ENCODE data around the gene GOPC. TPM values are rescaled to one million over a fixed set of nuclear protein-coding genes. Genes with fewer than 3 reads are reported as not detected.

GOPC gene
- total RNA-seq, 4 donors from 2014 or later = 20.7 to 29.1 (median 23.9) TPM

DNA sequence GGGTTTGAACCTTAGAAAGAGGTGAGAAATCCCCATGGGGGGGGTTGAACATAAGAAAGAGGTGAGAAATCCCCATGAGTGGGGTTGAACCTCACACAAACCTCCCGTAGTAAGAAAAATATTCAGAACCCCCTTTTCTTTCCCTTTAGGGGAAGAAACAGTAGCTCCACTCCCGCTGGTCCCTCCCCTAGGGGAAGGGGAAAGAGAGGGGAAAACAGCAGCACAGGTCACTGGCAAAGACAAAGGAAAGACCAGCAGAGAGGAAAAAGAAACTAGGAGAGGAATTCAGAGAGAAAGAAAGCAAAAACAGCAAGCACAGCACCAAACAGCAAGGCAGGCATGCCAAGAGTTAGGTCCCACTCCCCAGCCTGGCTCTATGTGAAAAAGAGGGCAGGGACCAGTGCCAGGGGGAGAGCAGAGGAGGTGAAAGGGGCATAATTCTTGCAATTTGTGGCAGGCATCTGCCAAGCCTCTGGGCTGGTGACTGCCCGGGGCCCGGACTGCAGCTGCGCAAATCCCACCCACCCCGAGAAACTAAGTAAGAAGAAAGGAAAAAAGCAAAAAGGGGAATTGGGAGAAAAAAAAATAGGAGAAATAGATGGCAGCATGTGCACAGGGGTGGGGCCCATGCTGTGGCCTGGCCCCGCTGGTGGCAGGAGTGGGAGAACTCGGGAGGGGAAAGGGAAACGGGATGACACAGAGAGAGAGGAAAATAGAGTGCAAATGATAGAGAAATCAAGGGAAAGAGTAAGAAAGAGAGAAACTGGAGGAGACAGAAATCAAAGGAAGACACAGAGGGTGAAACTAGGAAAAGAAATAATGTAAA lies 15.1 kb upstream of the GOPC start:
- TF ChIP-seq, protein P1, sequence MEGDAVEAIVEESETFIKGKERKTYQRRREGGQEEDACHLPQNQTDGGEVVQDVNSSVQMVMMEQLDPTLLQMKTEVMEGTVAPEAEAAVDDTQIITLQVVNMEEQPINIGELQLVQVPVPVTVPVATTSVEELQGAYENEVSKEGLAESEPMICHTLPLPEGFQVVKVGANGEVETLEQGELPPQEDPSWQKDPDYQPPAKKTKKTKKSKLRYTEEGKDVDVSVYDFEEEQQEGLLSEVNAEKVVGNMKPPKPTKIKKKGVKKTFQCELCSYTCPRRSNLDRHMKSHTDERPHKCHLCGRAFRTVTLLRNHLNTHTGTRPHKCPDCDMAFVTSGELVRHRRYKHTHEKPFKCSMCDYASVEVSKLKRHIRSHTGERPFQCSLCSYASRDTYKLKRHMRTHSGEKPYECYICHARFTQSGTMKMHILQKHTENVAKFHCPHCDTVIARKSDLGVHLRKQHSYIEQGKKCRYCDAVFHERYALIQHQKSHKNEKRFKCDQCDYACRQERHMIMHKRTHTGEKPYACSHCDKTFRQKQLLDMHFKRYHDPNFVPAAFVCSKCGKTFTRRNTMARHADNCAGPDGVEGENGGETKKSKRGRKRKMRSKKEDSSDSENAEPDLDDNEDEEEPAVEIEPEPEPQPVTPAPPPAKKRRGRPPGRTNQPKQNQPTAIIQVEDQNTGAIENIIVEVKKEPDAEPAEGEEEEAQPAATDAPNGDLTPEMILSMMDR (IDR thresholded peaks at IDR 0.05; ENCODE audit: low read depth) = no peak

DNA sequence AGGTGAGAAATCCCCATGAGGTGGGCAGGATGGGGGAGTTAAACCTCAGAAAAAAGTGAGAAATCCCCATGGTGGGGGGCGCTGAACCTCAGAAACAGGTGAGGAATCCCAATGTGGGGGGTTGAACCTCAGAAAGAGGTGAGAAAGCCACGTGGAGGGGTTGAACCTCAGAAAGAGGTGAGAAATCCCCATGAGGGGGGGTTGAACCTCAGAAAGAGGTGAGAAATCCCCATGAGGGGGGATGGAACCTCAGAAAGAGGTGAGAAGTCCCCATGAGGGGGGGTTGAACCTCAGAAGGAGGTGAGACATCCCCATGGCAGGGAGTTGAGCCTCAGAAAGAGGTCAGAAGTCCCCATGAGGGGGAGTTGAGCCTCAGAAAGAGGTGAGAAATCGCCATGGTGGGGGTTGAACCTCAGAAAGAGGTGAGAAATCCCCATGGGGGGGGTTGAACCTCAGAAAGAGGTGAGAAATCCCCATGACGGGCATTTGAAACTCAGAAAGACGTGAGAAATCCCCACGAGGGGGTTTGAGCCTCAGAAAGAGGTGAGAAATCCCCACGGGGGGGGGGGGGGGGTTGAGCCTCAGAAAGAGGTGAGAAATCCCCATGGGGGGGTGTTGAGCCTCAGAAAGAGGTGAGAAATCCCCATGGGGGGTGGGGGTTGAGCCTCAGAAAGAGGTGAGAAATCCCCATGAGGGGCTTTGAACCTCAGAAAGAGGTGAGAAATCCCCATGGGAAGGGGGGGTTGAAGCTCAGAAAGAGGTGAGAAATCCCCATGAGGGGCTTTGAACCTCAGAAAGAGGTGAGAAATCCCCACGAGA lies 14.3 kb upstream of the GOPC start:
- TF ChIP-seq, protein P1 (IDR thresholded peaks at IDR 0.05; ENCODE audit: low read depth) = no peak

DNA sequence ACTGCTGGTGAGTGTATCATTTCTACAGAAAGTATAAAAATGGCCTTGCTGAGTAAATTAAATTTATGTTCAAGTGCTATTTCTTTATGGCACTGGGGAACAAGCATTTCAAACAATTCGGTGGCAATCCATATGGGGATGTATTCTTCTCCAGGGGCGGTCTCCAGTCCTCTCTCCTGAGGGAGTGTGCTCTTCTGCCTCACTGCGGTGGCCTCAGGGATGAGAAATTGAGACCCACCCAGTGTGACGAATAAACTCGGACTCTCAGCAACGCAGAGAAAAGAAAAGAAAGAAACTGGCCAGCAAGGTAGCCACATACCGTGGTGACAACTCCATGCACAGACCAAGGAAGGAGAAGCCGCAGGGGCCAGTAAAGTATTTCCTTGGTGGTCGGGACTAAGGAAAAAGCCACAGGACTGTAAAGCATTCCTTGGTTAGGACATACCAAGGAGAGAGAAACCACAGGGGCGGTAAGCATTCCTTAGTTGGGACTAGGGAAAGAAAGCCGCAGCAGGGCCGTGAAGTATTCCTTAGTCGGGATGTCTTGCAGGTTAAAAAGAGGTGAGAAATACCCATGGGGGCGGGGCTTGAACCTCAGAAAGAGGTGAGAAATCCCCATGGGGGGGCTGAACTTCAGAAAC lies 13.6 kb upstream of the GOPC start:
- TF ChIP-seq, protein P1 (IDR thresholded peaks at IDR 0.05; ENCODE audit: low read depth) = no peak

DNA sequence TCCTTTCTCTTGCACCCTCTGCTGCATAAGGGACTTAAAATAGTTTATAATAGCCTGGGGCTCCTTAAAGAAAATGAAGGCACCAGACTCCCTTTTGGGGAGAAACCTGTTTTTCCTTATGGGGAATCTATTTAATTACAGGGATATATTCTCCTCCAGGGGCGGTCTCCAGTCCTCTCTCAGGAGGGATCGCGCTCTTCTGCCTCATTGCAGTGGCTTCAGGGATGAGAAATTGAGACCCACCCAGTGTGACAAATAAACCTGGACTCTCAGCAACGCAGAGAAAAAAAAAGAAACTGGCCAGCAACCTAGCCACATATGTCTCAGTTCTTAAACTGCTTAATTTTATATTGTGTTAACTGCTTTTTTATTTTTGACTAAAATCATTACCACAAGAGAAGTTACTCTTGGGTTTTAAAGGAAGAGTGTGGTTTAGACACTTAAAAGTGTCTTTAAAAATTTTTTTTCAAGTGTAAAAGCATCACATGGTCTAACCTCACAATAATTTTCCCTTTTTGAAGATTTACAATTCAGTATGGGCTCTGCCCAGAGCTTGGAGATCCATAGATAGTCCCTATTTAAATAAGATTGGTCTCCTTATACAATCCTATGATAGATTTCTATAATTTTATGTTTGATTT lies 11.7 kb upstream of the GOPC start:
- TF ChIP-seq, protein P1 (IDR thresholded peaks at IDR 0.05; ENCODE audit: low read depth) = no peak

DNA sequence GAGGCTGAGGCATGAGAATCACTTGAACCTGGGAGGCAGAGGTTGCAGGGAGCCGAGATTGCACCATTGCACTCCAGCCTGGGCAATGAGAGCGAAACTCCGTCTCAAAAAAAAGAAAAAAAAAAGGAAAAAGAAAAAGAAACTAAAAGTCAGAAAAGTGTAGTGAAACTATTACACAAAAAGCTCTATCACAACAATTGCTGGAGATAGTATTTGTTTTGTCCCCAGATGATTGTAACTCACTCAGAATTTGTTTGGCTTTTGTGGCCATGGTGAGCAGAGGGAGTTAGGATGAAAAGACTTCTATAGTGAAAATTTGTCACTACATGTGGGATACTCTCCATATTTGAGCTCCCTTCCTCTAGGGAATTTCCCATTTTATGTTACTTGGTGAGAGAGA lies 5.2 kb upstream of the GOPC start:
- TF ChIP-seq, protein P1 (IDR thresholded peaks at IDR 0.05; ENCODE audit: low read depth) = no peak

DNA sequence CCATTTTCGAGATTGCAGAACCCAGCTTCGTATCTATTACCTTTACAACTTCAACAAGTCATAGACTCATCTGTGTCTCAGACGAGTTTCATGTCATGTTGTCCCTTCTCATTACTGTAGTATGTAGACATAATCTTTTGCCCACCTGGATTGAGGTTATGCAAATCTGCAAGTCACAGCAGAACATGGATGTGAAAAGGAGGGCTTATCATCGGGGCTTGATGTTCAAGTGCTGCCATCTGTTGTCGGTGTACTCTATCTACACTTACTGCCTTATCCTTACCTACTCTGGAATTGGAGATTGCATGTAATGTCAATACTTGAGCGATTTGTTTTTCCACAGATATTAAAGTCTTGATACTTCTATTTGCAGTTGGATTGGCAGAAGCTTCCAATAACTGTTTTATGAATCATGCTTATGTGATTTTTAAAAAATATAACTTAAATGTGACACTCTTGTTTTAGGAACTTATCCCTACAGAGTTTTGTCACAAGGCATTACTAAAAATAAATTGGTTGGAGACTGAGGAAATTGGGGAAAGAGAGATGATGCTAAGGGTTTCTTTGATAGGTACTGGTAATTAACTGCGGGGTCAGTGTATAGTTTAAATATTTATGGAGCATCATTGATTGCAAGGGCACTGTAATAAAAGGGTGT lies 3.0 kb upstream of the GOPC start:
- TF ChIP-seq, protein P1 (IDR thresholded peaks at IDR 0.05; ENCODE audit: low read depth) = no peak

Measured in subcutaneous adipose tissue (tissue), 4 donors.